ENCODE results near the gene ASCC1.
A peak's percentile ranks its signal among the peaks of the same experiment; 100 is the strongest.

DNA sequence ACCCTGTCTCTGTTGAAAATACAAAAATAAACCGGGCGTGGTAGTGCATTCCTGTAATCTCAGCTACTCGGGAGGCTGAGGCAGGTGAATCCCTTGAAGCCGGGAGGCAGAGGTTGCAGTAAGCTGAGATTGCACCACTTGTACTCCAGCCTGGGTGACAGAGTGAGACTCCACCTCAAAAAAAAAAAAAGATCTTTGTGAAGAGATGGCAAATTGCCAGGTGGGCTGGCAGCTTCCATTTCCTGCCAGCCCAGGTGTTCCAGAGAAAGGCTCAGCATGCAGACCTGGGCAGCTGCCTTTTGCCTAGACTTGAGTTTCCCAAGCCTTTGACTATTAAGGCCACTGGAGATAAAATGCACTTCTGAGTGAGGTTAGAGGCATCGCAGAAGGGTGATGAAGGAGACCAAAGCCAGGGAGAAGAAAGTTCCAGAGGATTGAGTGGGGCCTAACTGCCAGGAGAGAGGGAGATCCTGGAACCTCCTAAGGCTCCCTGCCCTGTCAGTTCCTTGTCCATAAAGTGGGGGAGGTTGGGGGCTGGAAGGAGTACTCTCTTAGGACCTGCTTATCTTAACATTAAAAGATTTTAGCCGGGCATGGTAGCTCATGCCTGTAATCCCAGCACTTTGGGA, 47.7 kb upstream of the ASCC1 start:
- TF ChIP-seq, protein P1, sequence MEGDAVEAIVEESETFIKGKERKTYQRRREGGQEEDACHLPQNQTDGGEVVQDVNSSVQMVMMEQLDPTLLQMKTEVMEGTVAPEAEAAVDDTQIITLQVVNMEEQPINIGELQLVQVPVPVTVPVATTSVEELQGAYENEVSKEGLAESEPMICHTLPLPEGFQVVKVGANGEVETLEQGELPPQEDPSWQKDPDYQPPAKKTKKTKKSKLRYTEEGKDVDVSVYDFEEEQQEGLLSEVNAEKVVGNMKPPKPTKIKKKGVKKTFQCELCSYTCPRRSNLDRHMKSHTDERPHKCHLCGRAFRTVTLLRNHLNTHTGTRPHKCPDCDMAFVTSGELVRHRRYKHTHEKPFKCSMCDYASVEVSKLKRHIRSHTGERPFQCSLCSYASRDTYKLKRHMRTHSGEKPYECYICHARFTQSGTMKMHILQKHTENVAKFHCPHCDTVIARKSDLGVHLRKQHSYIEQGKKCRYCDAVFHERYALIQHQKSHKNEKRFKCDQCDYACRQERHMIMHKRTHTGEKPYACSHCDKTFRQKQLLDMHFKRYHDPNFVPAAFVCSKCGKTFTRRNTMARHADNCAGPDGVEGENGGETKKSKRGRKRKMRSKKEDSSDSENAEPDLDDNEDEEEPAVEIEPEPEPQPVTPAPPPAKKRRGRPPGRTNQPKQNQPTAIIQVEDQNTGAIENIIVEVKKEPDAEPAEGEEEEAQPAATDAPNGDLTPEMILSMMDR (IDR thresholded peaks at IDR 0.05), result no peak
- TF ChIP-seq POLR2AphosphoS5 (IDR thresholded peaks at IDR 0.05; ENCODE audit: insufficient read depth in 1 of 2, low read depth in 1 of 2), result peak in 1 of 2 donors; percentile 81
